HG02981 (cell line): Measurements from ENCODE around the gene COL2A1.

Experiments used
- ATAC-seq: cut with Tn5 transposase; IDR thresholded peaks from one replicate; pipeline ENCODE4 v1.9.1; 2021; ENCODE audit warnings: mild to moderate bottlenecking, moderate library complexity; ENCODE audit not compliant: unreplicated experiment

The COL2A1 gene

DNA sequence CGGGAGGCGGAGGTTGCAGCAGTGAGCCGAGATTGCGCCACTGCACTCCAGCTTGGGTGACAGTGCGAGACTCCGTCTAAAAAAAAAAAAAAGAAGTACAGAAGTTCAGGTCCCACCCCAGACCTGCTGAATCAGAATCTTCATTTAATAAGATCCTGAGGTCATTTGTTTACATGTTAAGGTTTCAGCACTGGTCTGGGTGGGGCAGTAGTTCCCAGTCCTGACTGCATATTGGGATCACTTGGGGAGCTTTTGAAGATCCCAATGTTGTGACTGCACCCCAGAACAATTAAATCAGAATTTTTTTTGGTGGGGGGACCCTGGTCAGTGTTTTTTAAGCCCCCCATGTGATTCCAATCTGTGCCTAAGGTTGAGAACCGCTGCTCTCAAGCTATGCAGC, 11.7 kb upstream of the COL2A1 start:
- no peak for ATAC-seq

GRCh38 chr12:48015129-48015528, 10.9 kb upstream of the COL2A1 start:
- ATAC-seq, result no peak

DNA sequence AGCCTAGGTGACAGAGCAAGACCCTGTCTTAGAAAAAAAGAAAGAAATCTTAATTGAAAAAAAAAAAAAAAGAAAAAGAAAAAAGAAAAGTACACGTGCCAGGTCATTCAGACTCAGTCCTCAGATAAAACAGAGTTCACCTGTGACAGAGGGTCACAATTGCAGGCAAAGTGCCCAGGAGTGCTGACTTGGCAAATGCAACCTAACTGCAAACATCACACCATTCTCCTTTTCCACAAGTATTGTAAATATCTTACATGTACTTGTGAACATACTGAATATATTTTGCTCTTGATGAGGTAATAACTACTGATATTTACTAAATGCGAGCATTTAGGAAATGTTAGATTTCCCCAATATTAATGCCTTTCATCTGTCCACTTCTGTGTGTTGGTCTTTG, 9.0 kb upstream of the COL2A1 start:
- no peak for ATAC-seq

DNA sequence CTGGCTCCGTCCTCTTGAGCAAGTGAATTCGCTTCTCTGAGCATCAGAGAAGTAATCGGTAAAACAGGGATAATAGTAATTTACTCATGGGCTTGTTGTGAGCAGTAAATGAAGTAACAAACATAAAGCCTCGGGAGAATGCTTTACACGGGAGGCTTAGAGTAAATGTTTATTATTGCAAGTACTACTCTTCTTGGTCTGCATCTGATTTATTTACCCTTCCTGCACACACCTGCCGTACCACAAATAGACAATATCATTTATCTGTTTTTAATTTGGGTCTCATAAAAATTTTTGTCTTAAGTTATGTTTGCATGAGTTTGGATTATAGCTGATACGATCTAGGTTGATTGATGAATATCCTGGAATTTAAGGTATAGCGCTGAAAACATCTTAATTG, 7.8 kb upstream of the COL2A1 start:
- ATAC-seq, result no peak

DNA sequence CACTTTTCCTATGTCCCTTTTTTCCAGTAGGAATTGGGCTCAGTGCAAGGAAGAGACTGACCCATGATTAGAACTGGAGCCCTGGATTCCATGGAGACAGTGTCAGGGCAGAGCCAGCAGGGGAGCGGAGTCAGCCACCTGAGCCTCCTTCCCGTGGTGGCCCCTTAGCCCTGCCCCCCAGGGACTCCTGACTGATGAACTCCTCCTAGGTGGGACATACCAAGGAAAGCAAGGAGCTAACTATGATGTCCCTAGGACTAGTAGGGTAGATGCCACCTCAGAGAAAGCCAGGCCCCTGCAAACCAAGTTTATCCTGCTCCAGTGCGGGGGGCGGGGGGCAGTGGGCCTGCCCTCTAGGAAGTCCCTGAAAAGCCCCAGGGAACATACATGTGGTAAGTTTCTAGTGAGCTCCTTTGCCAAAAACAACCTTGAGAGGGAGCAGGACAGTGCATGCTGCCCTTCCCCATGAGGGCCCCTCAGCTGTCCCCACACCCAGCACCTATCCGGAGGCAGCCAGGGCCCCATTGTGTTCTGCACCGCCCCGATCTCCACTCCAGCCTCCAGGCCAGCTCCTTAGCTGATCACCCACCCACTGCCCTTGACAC, 6.2 kb upstream of the COL2A1 start:
- no peak for ATAC-seq

- ATAC-seq, result no peak
Observed at GRCh38 chr12:48009471-48009870, 5.2 kb upstream of the COL2A1 start.

GRCh38 chr12:48008950-48009349, 4.7 kb upstream of the COL2A1 start:
- no peak for ATAC-seq

GRCh38 chr12:48008349-48008748, 4.1 kb upstream of the COL2A1 start:
- ATAC-seq, result no peak

GRCh38 chr12:48007206-48007605, 2.9 kb upstream of the COL2A1 start:
- no peak for ATAC-seq

GRCh38 chr12:48005750-48006021, 1.4 kb upstream of the COL2A1 start:
- ATAC-seq, result no peak

DNA sequence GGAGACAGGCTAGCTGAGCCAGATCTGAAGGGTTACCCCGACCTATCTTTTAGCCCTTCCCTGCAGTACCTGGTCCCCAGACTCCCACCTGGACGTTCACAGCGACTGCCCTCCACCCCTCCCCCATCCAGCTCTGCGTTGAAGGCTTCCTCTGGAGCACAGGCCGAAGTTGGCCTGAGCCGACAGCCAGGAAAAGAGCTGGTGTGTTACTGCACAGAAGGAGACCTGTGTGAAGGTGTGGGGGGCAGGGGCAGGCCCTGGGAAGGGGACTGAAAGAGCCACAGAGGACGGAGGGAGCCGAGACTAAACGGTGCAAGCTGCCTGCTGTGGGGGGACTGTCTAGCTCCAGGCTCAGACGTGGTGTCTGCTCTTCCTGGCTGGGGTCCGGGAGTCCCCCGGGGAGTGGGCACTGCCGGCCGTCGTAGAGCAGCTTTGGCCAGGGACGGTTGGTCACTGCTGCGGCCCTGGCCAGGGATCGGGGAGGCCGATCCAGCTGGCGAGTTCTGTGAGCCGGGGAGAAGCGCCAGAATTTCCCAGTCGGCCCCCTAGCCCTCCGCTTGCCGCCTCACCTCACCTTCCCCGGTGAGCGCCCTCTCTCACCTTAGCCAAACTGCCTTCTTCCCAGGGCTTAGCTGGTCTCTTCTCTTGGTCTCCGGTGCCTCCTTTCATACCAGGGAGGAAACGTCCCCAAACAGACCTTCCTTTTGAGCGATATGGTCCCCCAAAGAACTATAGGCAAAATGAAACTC, 899 bp upstream of the COL2A1 start:
- ATAC-seq, result no peak

DNA sequence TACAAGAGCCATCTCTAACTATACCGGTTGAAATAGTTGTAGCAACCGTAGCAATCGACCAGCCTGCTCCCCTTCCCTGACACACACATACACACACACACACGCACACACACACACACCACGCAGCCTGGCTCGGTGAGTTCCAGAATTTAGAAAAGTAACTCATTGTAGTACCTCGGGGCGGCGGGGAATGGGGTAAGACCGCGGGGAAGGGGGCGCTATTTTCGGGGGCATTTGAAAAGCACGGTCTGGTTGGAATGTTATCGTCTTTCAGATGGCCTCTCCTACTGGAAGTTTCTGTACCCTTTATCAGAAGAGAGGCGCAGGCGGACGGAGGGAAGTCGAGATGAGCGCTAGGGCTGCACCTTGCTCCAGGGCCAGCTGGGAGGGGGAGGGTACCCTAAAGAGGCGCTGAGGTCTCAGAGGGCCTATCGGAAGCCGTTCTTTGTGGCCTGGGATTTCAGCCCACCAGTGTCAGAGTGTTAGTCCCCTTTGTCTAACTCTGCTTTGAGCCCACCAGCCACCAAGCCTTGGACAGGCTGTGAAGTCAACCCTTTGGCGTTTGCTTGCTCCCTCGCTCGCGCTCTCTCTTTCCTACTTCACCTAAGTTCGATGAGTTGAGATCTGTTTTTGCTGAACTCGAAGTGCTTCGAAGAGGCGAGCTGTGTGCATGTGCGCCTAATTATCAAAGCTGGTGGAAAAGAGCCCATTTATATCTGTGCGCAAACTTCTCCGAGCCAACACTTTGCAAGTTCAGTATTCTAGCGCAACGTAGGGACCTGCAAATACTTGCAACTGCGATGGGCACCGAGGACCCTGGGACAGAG, 837 bp downstream of the COL2A1 start:
- ATAC-seq, result no peak

DNA sequence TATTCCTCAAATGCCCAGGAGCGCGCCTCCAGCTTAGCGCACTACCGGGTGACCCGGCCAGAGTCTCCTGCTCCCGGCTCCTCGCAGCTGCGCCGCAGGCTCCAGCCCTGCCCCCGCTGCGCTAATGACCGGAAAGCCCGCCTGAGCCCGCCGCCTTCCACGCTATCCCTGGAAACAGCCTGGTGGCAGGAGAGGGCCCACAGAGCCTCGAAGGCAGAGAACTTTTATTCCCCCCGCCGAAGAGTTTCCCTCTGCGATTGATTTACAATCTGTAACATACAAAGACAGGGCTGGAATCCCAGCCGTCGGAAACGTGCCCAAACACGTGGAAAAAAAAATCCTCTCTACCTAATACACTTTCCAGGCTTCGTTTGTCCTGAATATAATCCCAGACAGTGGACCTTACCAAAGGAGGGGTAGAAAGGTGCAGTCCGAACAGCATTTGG, 1.5 kb downstream of the COL2A1 start:
- no peak for ATAC-seq

- ATAC-seq, result no peak
Observed at GRCh38 chr12:48002414-48002730, 1.9 kb downstream of the COL2A1 start.

GRCh38 chr12:48001505-48002413, 2.5 kb downstream of the COL2A1 start:
- no peak for ATAC-seq

DNA sequence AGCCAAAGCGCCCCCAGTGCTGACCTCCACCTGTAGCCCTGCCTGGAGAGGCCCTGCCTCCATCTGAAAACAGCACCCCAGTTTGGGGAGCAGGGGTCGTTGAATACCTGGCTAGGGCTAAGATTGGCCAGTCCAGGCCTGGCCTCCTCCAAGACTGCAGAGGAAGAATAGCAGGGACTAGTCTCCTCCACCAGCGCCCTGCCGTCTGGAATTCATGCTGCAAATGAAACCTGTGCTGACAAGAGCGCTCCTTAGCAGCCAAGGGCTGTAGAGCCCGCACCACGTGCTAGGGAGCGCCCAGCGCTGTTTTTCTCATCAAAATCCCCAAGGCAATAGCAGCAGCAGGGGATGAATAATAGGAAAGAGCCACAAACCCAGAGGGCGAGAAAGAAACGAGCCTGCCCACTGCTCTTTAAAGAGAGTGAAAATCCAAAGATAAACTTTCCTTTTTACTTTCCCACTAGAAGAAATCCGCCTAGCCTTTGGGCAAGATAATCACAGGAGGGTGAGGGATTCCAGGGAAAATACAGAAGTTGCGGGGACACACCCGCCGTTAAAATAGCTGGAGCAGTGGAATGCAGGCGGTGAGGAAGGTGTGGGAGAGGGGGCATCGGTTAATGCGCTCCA, 3.3 kb downstream of the COL2A1 start:
- no peak for ATAC-seq

GRCh38 chr12:47999816-48000215, 4.5 kb downstream of the COL2A1 start:
- no peak for ATAC-seq

- no peak for ATAC-seq
Observed at GRCh38 chr12:47997321-47997720, 7.0 kb downstream of the COL2A1 start.

GRCh38 chr12:47995981-47996401, 8.3 kb downstream of the COL2A1 start:
- ATAC-seq, result no peak

DNA sequence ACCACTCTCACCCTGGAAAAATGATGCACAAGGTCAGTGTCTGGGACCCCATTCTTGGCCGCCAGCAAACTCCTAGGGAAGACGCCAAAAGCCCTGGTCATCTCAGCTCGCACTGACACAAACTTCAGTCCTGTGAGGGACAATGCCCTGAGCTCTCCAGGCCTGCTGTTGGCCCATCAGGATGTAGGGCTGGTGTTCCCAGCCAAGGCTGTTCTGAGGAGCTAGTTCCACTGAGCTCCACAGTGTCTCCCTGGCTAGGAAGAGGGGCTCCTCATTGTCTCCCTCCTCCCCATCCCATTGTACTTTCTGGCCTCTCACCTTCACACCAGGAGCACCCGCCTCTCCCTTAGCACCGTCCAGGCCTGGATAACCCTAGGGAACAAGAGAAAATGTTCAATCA, 10.8 kb downstream of the COL2A1 start:
- ATAC-seq, result no peak

DNA sequence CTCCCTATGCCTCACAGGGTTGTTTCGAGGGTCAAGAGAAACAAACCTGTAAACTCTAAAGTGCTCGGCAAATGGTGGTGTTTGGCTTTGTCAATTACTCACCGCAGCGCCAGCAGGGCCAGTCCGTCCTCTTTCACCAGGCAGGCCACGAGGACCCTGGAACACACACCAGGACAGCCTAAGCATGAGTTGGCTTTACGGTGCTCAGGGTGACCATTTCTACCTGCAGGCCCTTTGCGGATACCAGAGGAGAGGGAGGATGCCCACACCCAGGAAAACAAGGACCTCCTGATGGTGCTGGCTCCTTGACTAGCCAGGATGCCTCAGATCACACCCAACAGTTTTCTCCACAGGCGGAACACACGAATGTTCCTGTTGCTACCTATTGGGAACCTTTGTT, 11.5 kb downstream of the COL2A1 start:
- ATAC-seq, result no peak
